Naive B cell (primary cell): ENCODE measurements around the gene CST5. TPM values are rescaled to one million over a fixed set of nuclear protein-coding genes. Genes with fewer than 3 reads are reported as not detected.
"Not testable (repeated sequence)": the region's sequence is repeated elsewhere in the genome, so short reads cannot be mapped to it uniquely, and the experiment has no call there.

Source experiments
- ATAC-seq, 2 donors: fragments of 150-1000 bp; cut with Tn5 transposase; 2 replicates each; pipeline ENCODE4 v1.10.0; 2021; ENCODE audit warnings: low read depth in 2 of 2, mild to moderate bottlenecking in 2 of 2, moderate library complexity in 2 of 2
- DNase-seq: peaks from one replicate; pipeline ENCODE4 v3.0.0; 2022
- H3K27ac Mint-ChIP-seq, 6 donors: one replicate each; pipeline ENCODE4 v1.8.0; 2020 to 2022; ENCODE audit warnings: mild to moderate bottlenecking in 6 of 6, mixed read lengths in 6 of 6, moderate library complexity in 5 of 6, inconsistent platforms in 2 of 6
- H3K27me3 Mint-ChIP-seq, 3 donors: one replicate each; pipeline ENCODE4 v1.8.0; 2021 to 2022; ENCODE audit warnings: mixed read lengths in 3 of 3, mild to moderate bottlenecking in 1 of 3
- H3K36me3 Mint-ChIP-seq, 2 donors: one replicate each; pipeline ENCODE4 v1.8.0; 2020 to 2022; ENCODE audit warnings: mixed read lengths in 2 of 2, inconsistent platforms in 1 of 2, mild to moderate bottlenecking in 1 of 2
- H3K4me1 Mint-ChIP-seq, 3 donors: one replicate each; pipeline ENCODE4 v1.8.0; 2020 to 2022; ENCODE audit warnings: mixed read lengths in 3 of 3, inconsistent platforms in 1 of 3, mild to moderate bottlenecking in 1 of 3, moderate library complexity in 1 of 3
- H3K4me3 Mint-ChIP-seq, 8 donors: one replicate each; pipeline ENCODE4 v1.8.0; 2020 to 2022; ENCODE audit warnings: mild to moderate bottlenecking in 8 of 8, mixed read lengths in 8 of 8, moderate library complexity in 8 of 8, inconsistent platforms in 2 of 8
- H3K9me3 Mint-ChIP-seq, 7 donors: one replicate each; pipeline ENCODE4 v1.8.0; 2020 to 2022; ENCODE audit warnings: mixed read lengths in 7 of 7, mild to moderate bottlenecking in 5 of 7, inconsistent platforms in 2 of 7, moderate library complexity in 1 of 7
- polyA plus RNA-seq, 6 donors: library from polyadenylated mRNA; unstranded; fragments of 300-500 nt; fragmentation: Illumina TruSeq; gene quantifications; one replicate each; pipeline ENCODE4 v1.2.3, GENCODE V29; 2021; ENCODE audit warnings: low read depth in 6 of 6

The CST5 gene
- polyA plus RNA-seq, 6 donors from 2014 or later = not detected

GRCh38 chr20:23917024-23917725 is 37.6 kb upstream of the CST5 start:
- H3K9me3 Mint-ChIP-seq = peaks cover 0 to 4% (median 0%) of the 10 kb centered on the region in 7 donors
- no peaks in the 10 kb centered on the region for H3K36me3 Mint-ChIP-seq
- ATAC-seq (no peak), DNase-seq (no peak)
- peaks cover 4 to 18% (median 5%) of the 10 kb centered on the region in 3 donors for H3K27me3 Mint-ChIP-seq
- no peaks in the 10 kb centered on the region for H3K4me1 Mint-ChIP-seq
- H3K27ac Mint-ChIP-seq = no peak overlapping the region
- peak overlapping the region in 1 of 8 donors; percentile 11 for H3K4me3 Mint-ChIP-seq

- no peak for DNase-seq
- no peak overlapping the region for H3K4me3 Mint-ChIP-seq
These were observed 36.3 kb upstream of the CST5 start for GRCh38 chr20:23915844-23916243.

DNA sequence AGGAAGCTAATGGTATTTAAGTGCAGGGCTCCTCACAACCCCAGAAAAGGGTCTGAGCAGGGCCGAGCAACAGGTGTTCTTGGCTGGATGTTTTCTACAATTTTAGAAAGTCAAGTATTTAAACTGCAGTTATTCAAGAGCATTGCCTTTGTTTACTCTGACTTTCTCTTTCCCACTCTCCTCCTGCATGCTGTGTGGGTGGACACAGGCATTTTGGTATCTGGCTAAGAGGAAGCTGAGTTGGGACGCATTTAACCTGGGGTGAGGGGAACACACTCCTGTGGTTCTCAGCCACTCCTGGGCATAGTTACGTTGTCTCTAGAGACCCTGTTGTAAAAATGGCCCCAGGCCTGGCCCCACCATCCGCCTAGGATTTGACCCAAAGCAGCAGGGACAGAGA is 34.9 kb upstream of the CST5 start:
- H3K9me3 Mint-ChIP-seq, ATAC-seq: not testable (repeated sequence)

More at GRCh38 chr20:23915844-23916243, 36.3 kb upstream of the CST5 start:
- Mint-ChIP-seq H3K36me3 (no peaks in the 10 kb centered on the region), H3K9me3 (peaks cover 0 to 4% (median 0%) of the 10 kb centered on the region in 7 donors), H3K27me3 (peaks cover 0 to 20% (median 5%) of the 10 kb centered on the region in 3 donors), H3K4me1 (no peaks in the 10 kb centered on the region), H3K27ac (no peak overlapping the region)
- no peak for ATAC-seq

GRCh38 chr20:23910210-23910609 is 30.7 kb upstream of the CST5 start:
- Mint-ChIP-seq H3K27ac (no peak overlapping the region), H3K27me3 (peaks cover 15 to 34% (median 29%) of the 10 kb centered on the region in 3 donors)

More for the DNA sequence above, 34.9 kb upstream of the CST5 start:
- peaks cover 0 to 20% (median 5%) of the 10 kb centered on the region in 3 donors for H3K27me3 Mint-ChIP-seq
- not testable (repeated sequence) for H3K4me1 Mint-ChIP-seq, H3K27ac Mint-ChIP-seq, H3K4me3 Mint-ChIP-seq, DNase-seq, H3K36me3 Mint-ChIP-seq

DNA sequence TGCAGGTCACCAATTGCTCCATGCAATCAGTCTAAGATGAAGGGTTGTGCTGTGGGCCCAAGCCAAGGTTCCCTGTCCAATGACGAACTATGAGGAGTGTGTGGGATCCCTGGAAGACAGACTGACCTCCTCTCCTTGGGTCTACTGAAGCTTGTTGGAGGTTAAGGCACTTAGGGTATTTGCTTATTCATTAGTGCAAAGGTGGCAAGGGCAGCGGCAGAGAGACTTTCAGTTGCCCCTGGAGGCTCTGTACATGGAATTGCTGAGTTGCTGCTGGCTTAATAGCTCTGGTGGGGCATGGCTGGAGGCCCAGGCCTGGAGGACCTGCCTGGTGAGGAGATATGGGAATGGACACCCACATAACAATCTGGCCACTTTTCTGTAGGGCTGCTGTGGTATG is 29.8 kb upstream of the CST5 start:
- H3K27me3 Mint-ChIP-seq = peaks cover 15 to 34% (median 27%) of the 10 kb centered on the region in 3 donors
- H3K4me1 Mint-ChIP-seq = no peaks in the 10 kb centered on the region
- ATAC-seq (no peak), DNase-seq (no peak)
- no peak overlapping the region for H3K27ac Mint-ChIP-seq
- peaks cover 4 to 47% (median 17%) of the 10 kb centered on the region in 7 donors for H3K9me3 Mint-ChIP-seq
- peaks cover 12 to 28% of the 10 kb centered on the region in 2 donors for H3K36me3 Mint-ChIP-seq
- no peak overlapping the region for H3K4me3 Mint-ChIP-seq

More at GRCh38 chr20:23910210-23910609, 30.7 kb upstream of the CST5 start:
- ATAC-seq (no peak), DNase-seq (no peak)
- Mint-ChIP-seq H3K9me3 (peaks cover 4 to 39% (median 17%) of the 10 kb centered on the region in 7 donors), H3K4me1 (no peaks in the 10 kb centered on the region), H3K36me3 (peaks cover 12 to 28% of the 10 kb centered on the region in 2 donors), H3K4me3 (no peak overlapping the region)

DNA sequence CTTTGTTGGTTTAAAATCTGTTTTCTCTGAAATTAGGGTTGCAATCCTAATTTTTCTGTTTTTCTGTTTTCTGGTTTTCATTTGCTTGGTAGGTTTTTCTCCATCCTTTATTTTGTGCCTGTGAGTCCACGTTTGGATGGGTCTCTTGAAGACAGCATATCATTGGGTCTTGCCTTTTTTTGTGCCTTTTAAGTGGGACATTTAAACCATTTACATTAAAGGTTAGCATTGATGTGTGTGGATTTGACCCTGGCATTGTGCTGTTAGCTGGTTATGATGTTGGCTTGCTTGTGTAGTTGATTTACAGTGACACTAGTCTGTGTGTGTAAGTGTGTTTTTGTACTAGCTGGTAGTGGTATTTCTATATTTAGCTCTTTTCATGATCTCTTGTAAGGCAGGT is 28.0 kb upstream of the CST5 start:
- no peak overlapping the region for H3K4me3 Mint-ChIP-seq
- no peak overlapping the region for H3K27ac Mint-ChIP-seq
- peaks cover 11 to 63% (median 19%) of the 10 kb centered on the region in 7 donors for H3K9me3 Mint-ChIP-seq
- peaks cover 12 to 28% of the 10 kb centered on the region in 2 donors for H3K36me3 Mint-ChIP-seq
- H3K27me3 Mint-ChIP-seq = peaks cover 9 to 34% (median 15%) of the 10 kb centered on the region in 3 donors
- ATAC-seq (no peak), DNase-seq (no peak)
- H3K4me1 Mint-ChIP-seq = no peaks in the 10 kb centered on the region

GRCh38 chr20:23902396-23902795 is 22.8 kb upstream of the CST5 start:
- DNase-seq, H3K4me3 Mint-ChIP-seq, H3K4me1 Mint-ChIP-seq, ATAC-seq, H3K27ac Mint-ChIP-seq: not testable (repeated sequence)
- peaks cover 4 to 43% (median 12%) of the 10 kb centered on the region in 7 donors for H3K9me3 Mint-ChIP-seq
- H3K36me3 Mint-ChIP-seq = peaks cover 0 to 10% of the 10 kb centered on the region in 2 donors
- H3K27me3 Mint-ChIP-seq = peaks cover 0 to 23% (median 9%) of the 10 kb centered on the region in 3 donors

GRCh38 chr20:23890867-23891266 is 11.3 kb upstream of the CST5 start:
- peaks cover 0 to 11% (median 4%) of the 10 kb centered on the region in 3 donors for H3K27me3 Mint-ChIP-seq
- H3K36me3 Mint-ChIP-seq, H3K27ac Mint-ChIP-seq: not testable (repeated sequence)

DNA sequence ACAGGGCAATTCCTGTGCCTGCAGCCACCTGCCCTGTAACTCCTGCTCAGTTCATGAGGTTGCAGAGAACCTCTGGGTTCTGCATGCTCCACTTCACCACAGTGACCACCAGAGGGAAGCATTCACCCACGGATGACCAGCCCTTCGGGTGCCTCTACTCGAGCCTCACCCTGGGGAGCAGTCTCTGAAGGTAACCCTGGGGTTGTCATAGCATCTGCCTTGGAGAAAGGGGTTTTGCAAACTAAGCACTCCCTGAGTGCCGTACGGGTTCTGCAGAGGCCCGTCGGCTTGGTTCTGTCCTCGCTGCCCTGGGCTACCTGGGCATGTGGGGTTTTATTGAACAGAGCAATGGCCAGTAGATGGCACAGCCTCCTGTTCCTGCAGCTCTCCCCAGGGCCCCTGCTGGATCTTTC is 10.2 kb upstream of the CST5 start:
- no peak for DNase-seq
- Mint-ChIP-seq H3K27me3 (peaks cover 0 to 11% (median 4%) of the 10 kb centered on the region in 3 donors), H3K36me3 (no peaks in the 10 kb centered on the region), H3K4me1 (no peaks in the 10 kb centered on the region), H3K4me3 (no peak overlapping the region), H3K9me3 (no peaks in the 10 kb centered on the region), H3K27ac (no peak overlapping the region)
- ATAC-seq = no peak

More at GRCh38 chr20:23890867-23891266, 11.3 kb upstream of the CST5 start:
- not testable (repeated sequence) for H3K9me3 Mint-ChIP-seq, DNase-seq, H3K4me1 Mint-ChIP-seq, H3K4me3 Mint-ChIP-seq, ATAC-seq

DNA sequence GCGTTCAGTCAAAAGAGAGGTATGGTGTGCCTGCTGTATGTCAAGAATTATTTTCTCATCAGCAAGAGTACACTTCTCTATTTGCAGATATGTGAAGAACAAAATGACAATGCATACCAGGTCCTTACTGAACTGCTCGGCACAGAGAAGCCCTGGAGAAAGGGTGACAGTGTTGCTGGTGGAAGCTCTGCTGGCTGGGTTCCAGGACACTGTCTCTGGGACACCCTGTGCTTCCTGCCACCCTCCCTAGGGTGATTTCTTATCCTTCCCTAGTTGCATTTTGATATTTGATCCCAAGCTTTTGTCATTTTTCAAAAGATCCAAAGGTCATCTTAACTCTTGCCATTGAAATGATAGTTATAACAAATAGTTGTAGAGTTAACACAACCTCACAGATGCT is 8.3 kb upstream of the CST5 start:
- Mint-ChIP-seq H3K27ac (no peak overlapping the region), H3K27me3 (peaks cover 0 to 4% (median 4%) of the 10 kb centered on the region in 3 donors), H3K4me1 (no peaks in the 10 kb centered on the region), H3K9me3 (no peaks in the 10 kb centered on the region), H3K36me3 (no peaks in the 10 kb centered on the region), H3K4me3 (no peak overlapping the region)
- ATAC-seq = no peak
- no peak for DNase-seq

DNA sequence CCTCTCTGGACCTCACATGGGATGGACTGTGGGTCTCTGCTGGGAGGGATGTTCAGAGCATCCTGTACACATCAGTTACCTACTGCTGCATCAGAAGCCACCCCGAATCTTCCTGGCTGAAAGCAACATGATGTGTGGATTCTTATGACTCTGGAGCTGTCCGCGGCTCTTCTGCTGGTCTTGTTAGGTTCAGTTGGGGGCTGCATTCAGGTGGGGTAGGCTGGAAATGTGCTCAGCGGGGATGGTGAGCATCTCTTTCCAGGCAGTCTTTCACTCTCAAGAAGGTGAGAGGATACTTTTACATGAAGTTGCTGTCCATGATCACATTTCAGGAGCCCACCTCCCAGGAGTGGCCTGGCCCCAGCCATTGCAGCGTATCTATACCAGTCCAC is 5.2 kb upstream of the CST5 start:
- no peak for ATAC-seq
- no peak for DNase-seq
- no peaks in the 10 kb centered on the region for H3K36me3 Mint-ChIP-seq
- H3K4me1 Mint-ChIP-seq = no peaks in the 10 kb centered on the region
- H3K27ac Mint-ChIP-seq = no peak overlapping the region
- H3K4me3 Mint-ChIP-seq = peak overlapping the region in 1 of 8 donors; percentile 2
- no peaks in the 10 kb centered on the region for H3K9me3 Mint-ChIP-seq
- peaks cover 0 to 4% (median 4%) of the 10 kb centered on the region in 3 donors for H3K27me3 Mint-ChIP-seq

- no peaks in the 10 kb centered on the region for H3K4me1 Mint-ChIP-seq
- no peaks in the 10 kb centered on the region for H3K36me3 Mint-ChIP-seq
- no peaks in the 10 kb centered on the region for H3K9me3 Mint-ChIP-seq
- H3K27ac Mint-ChIP-seq = no peak overlapping the region
- H3K4me3 Mint-ChIP-seq = no peak overlapping the region
- DNase-seq = no peak
- no peak for ATAC-seq
- peaks cover 0 to 4% (median 4%) of the 10 kb centered on the region in 3 donors for H3K27me3 Mint-ChIP-seq
These were observed 4.7 kb upstream of the CST5 start for GRCh38 chr20:23884136-23884770.

- no peak for ATAC-seq
- no peaks in the 10 kb centered on the region for H3K4me1 Mint-ChIP-seq
These were observed 1.8 kb upstream of the CST5 start for GRCh38 chr20:23881371-23881770.

DNA sequence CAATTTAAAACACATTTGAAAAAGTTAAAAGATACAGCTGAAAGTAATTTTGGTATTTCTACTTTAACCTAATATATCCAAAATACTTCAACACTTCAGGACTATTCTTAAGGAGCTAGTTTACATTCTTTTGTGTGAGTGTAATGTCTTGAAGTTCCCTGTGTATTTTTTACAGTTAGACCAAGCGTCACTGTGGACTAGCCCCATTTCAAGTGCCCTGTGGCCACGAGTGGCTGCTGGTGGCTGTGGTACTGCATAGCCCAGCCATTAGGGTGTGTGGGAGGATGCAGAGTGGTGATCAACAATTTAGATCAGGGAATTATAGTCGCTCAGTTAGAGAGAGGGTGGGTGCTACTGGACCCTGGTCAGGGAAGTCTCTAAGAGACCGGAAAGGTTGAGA is 869 bp upstream of the CST5 start:
- Mint-ChIP-seq H3K4me3 (peak overlapping the region in 1 of 8 donors; percentile 16), H3K27ac (no peak overlapping the region), H3K9me3 (no peaks in the 10 kb centered on the region), H3K27me3 (no peaks in the 10 kb centered on the region), H3K4me1 (no peaks in the 10 kb centered on the region), H3K36me3 (no peaks in the 10 kb centered on the region)
- DNase-seq = no peak
- no peak for ATAC-seq

More at GRCh38 chr20:23881371-23881770, 1.8 kb upstream of the CST5 start:
- Mint-ChIP-seq H3K27ac (no peak overlapping the region), H3K27me3 (no peaks in the 10 kb centered on the region), H3K36me3 (no peaks in the 10 kb centered on the region), H3K4me3 (no peak overlapping the region), H3K9me3 (no peaks in the 10 kb centered on the region)
- DNase-seq = no peak
